C4-2B (cell line): ENCODE data around the gene NUDT14.
A peak's percentile ranks its signal among the peaks of the same experiment; 100 is the strongest.

Source experiments
- H3K27ac ChIP-seq: fragments of 450-650 bp; 2 replicates; pipeline ENCODE4 v1.5.1; 2017
- CTCF ChIP-seq: fragments of 450-650 bp; conservative IDR thresholded peaks from 2 replicates; pipeline ENCODE4 v1.5.1; 2017; ENCODE audit warnings: mild to moderate bottlenecking
- ZFX ChIP-seq: fragments of 450-650 bp; IDR thresholded peaks from 2 replicates; pipeline ENCODE4 v1.6.1; 2017

The NUDT14 gene

GRCh38 chr14:105180592-105181548 is at the start of gene NUDT14:
Gene NUDT14 (minus strand): TSS chr14:105181312. CDS start chr14:105181209, 103 bp downstream.
- peak within 1 kb of the TSS; percentile 60 for H3K27ac ChIP-seq
- no peak for TF ChIP-seq ZFX
- TF ChIP-seq CTCF = no peak; the same call in 1 of the 2 replicates

- no peak overlapping the region for H3K27ac ChIP-seq
- no peak for TF ChIP-seq CTCF
- TF ChIP-seq ZFX = no peak
These were observed 48.1 kb upstream of the NUDT14 start for GRCh38 chr14:105229099-105229655.

GRCh38 chr14:105228562-105228961 is 47.5 kb upstream of the NUDT14 start:
- no peak overlapping the region for H3K27ac ChIP-seq
- TF ChIP-seq ZFX (no peak), CTCF (no peak)

GRCh38 chr14:105227346-105227745 is 46.2 kb upstream of the NUDT14 start:
- TF ChIP-seq CTCF (no peak), ZFX (no peak)
- no peak overlapping the region for H3K27ac ChIP-seq

GRCh38 chr14:105226198-105226597 is 45.1 kb upstream of the NUDT14 start:
- no peak overlapping the region for H3K27ac ChIP-seq
- no peak for TF ChIP-seq CTCF
- no peak for TF ChIP-seq ZFX

- no peak overlapping the region for H3K27ac ChIP-seq
- TF ChIP-seq CTCF (no peak), ZFX (no peak)
These were observed 43.9 kb upstream of the NUDT14 start for GRCh38 chr14:105224845-105225570.
